H9 (cell line): ENCODE data around the gene SNRNP70. TPM values are rescaled to one million over a fixed set of nuclear protein-coding genes. Genes with fewer than 3 reads are reported as not detected.

Source experiments
- DNase-seq: peaks from one replicate; pipeline ENCODE4 v3.0.0-alpha.2; 2017
- H2AFZ ChIP-seq: one replicate; pipeline ENCODE4 v1.6.1; 2013; ENCODE audit warnings: mild to moderate bottlenecking, low read length, control low read depth, moderate library complexity
- H2AK5ac ChIP-seq: 2 replicates; pipeline ENCODE4 v1.6.1; 2013; ENCODE audit warnings: low read length, control low read depth, mixed read lengths; ENCODE audit not compliant: insufficient read length
- H2BK120ac ChIP-seq: one replicate; pipeline ENCODE4 v1.6.1; 2013; ENCODE audit warnings: low read depth, mild to moderate bottlenecking, low read length, control low read depth, inconsistent platforms; ENCODE audit not compliant: poor library complexity, severe bottlenecking
- H2BK12ac ChIP-seq: 2 replicates; pipeline ENCODE4 v1.6.1; 2013; ENCODE audit warnings: low read length, control low read depth, mixed read lengths, low read depth; ENCODE audit not compliant: insufficient read length
- H2BK15ac ChIP-seq: 2 replicates; pipeline ENCODE4 v1.6.1; 2013; ENCODE audit warnings: low read depth, low read length, control low read depth
- H2BK20ac ChIP-seq: one replicate; pipeline ENCODE4 v1.6.1; 2013; ENCODE audit warnings: low read depth, mild to moderate bottlenecking, low read length, control low read depth, inconsistent platforms; ENCODE audit not compliant: poor library complexity, severe bottlenecking
- H2BK5ac ChIP-seq: 2 replicates; pipeline ENCODE4 v1.6.1; 2013; ENCODE audit warnings: low read length, control low read depth, mixed read lengths; ENCODE audit not compliant: insufficient read length
- H3K14ac ChIP-seq: 2 replicates; pipeline ENCODE4 v1.6.1; 2013; ENCODE audit warnings: low read length, control low read depth; ENCODE audit not compliant: insufficient read depth
- H3K18ac ChIP-seq: 2 replicates; pipeline ENCODE4 v1.6.1; 2013; ENCODE audit warnings: low read depth, mild to moderate bottlenecking, mixed read lengths, low read length, control low read depth; ENCODE audit not compliant: insufficient read length
- H3K23ac ChIP-seq: 2 replicates; pipeline ENCODE4 v1.6.1; 2013; ENCODE audit warnings: low read length, control low read depth, mixed read lengths, low read depth; ENCODE audit not compliant: insufficient read length
- H3K23me2 ChIP-seq: 2 replicates; pipeline ENCODE4 v1.6.1; 2013; ENCODE audit warnings: low read depth, mild to moderate bottlenecking, mixed read lengths, low read length, control low read depth; ENCODE audit not compliant: insufficient read length, poor library complexity, severe bottlenecking
- H3K27ac ChIP-seq: 2 replicates; pipeline ENCODE4 v1.5.1; 2013; ENCODE audit warnings: low read length, control low read depth, mixed read lengths, low read depth; ENCODE audit not compliant: insufficient read length
- H3K27me3 ChIP-seq: 2 replicates; pipeline ENCODE4 v1.6.1; 2013; ENCODE audit warnings: low read length, control low read depth, inconsistent platforms; ENCODE audit not compliant: insufficient read depth
- H3K4ac ChIP-seq: 2 replicates; pipeline ENCODE4 v1.6.1; 2013; ENCODE audit warnings: low read depth, mild to moderate bottlenecking, control low read depth, inconsistent platforms, low read length, moderate library complexity
- H3K4me1 ChIP-seq: 2 replicates; pipeline ENCODE4 v1.6.1; 2013; ENCODE audit warnings: low read length, control low read depth, inconsistent platforms; ENCODE audit not compliant: insufficient read depth
- H3K4me2 ChIP-seq: 2 replicates; pipeline ENCODE4 v1.6.1; 2013; ENCODE audit warnings: low read length, control low read depth, mixed read lengths; ENCODE audit not compliant: insufficient read length, insufficient read depth
- H3K56ac ChIP-seq: 2 replicates; pipeline ENCODE4 v1.6.1; 2013; ENCODE audit warnings: low read depth, mild to moderate bottlenecking, mixed read lengths, low read length, control low read depth; ENCODE audit not compliant: insufficient read length
- H3K79me1 ChIP-seq: 2 replicates; pipeline ENCODE4 v1.6.1; 2013; ENCODE audit warnings: low read depth, mild to moderate bottlenecking, moderate library complexity, low read length, control low read depth, inconsistent platforms; ENCODE audit not compliant: insufficient read depth, poor library complexity, severe bottlenecking
- H3K79me2 ChIP-seq: 2 replicates; pipeline ENCODE4 v1.6.1; 2013; ENCODE audit warnings: low read length, control low read depth, inconsistent platforms; ENCODE audit not compliant: insufficient read depth
- H3K9ac ChIP-seq: 2 replicates; pipeline ENCODE4 v1.6.1; 2013; ENCODE audit warnings: low read length, control low read depth, mixed read lengths; ENCODE audit not compliant: insufficient read length; ENCODE audit errors: extremely low read depth
- H3K9me3 ChIP-seq: one replicate; pipeline ENCODE4 v1.6.1; 2013; ENCODE audit warnings: low read depth, low read length, inconsistent platforms; ENCODE audit not compliant: control insufficient read depth
- H3T11ph ChIP-seq: one replicate; pipeline ENCODE4 v1.6.1; 2013; ENCODE audit warnings: mild to moderate bottlenecking, low read length, control low read depth, inconsistent platforms
- H4K20me1 ChIP-seq: one replicate; pipeline ENCODE4 v1.6.1; 2013; ENCODE audit not compliant: control insufficient read depth, insufficient read length, insufficient read depth
- H4K5ac ChIP-seq: 2 replicates; pipeline ENCODE4 v1.6.1; 2013; ENCODE audit warnings: low read depth, mild to moderate bottlenecking, mixed read lengths, low read length, control low read depth; ENCODE audit not compliant: insufficient read length
- H4K8ac ChIP-seq: replicated peaks from 2 replicates; pipeline ENCODE4 v1.6.1; 2013; ENCODE audit warnings: low read length, control low read depth, mixed read lengths, low read depth; ENCODE audit not compliant: insufficient read length
- H4K91ac ChIP-seq: 2 replicates; pipeline ENCODE4 v1.6.1; 2013; ENCODE audit warnings: low read depth, mild to moderate bottlenecking, moderate library complexity, mixed read lengths, low read length, control low read depth; ENCODE audit not compliant: insufficient read length
- H3K27ac Mint-ChIP-seq, 3 experiments: 2 replicates in 2 of 3; 3 replicates in 1 of 3; pipeline ENCODE4 v1.8.0; 2020 to 2021; ENCODE audit warnings: mixed read lengths in 3 of 3, mild to moderate bottlenecking in 1 of 3, moderate library complexity in 1 of 3
- H3K27me3 Mint-ChIP-seq: 2 replicates; pipeline ENCODE4 v1.8.0; 2021; ENCODE audit warnings: low read depth, mild to moderate bottlenecking, moderate library complexity, mixed read lengths
- H3K36me3 Mint-ChIP-seq, 3 experiments: 2 replicates in 2 of 3; 3 replicates in 1 of 3; pipeline ENCODE4 v1.8.0; 2020 to 2021; ENCODE audit warnings: low read depth in 3 of 3, mixed read lengths in 3 of 3; ENCODE audit not compliant: insufficient read depth in 1 of 3
- H3K4me1 Mint-ChIP-seq, 2 experiments: 2 replicates each; pipeline ENCODE4 v1.8.0; 2020; ENCODE audit warnings: mixed read lengths in 2 of 2
- H3K4me3 Mint-ChIP-seq, 2 experiments: 2 replicates in 1 of 2; 3 replicates in 1 of 2; pipeline ENCODE4 v1.8.0; 2020 to 2021; ENCODE audit warnings: mild to moderate bottlenecking in 2 of 2, mixed read lengths in 2 of 2, moderate library complexity in 1 of 2
- H3K9me3 Mint-ChIP-seq, 2 experiments: 2 replicates in 1 of 2; 3 replicates in 1 of 2; pipeline ENCODE4 v1.8.0; 2020; ENCODE audit warnings: mild to moderate bottlenecking in 2 of 2, mixed read lengths in 2 of 2, moderate library complexity in 1 of 2
- WGBS: extraction: QIAGEN DNeasy Blood & Tissue Kit; methylation state at CpG from one replicate; pipeline ENCODE4 v1.1.7; 2013; ENCODE audit warnings: missing lambda C conversion rate, low lambda C conversion rate, mixed read lengths; ENCODE audit not compliant: insufficient read length; ENCODE audit errors: extremely low coverage; 5-methylcytosine and 5-hydroxymethylcytosine counted together
- total RNA-seq: library from RNA; stranded (reverse); gene quantifications from 2 replicates; pipeline ENCODE4 v1.2.1, GENCODE V29; 2021
- TF ChIP-seq, protein P1 (sequence below): fragments of 200-600 bp; sonication (generic); conservative IDR thresholded peaks from 3 replicates; pipeline ENCODE4 v1.8.0; 2021; ENCODE audit warnings: antibody characterized with exemption, mild to moderate bottlenecking

SNRNP70 gene
- total RNA-seq, 1 experiment from 2014 or later = 295 TPM

DNA sequence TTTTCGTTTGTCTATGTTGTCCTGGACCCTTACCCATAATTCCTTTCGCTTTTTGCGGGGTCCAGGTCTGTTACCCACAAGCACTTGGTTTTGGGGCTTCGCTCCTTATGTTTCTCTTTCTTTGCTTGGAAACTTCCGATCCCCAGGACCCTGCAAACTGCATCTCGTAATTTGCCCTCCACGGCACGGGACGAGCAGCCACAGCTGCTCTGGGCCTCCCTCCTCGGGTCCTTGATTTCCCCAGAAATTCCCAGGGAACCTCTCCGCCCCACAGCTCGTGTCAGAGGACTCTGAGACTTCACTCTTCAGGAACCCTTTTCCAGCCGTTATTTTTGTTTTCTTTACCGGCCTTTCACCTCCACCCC is 599 bp downstream of the SNRNP70 start:
- H3K4ac ChIP-seq = no peak overlapping the region; the same call in 1 of the 2 replicates
- H3K23ac ChIP-seq = no peak overlapping the region
- peak overlapping the region; percentile 89 for H3K9ac ChIP-seq
- no peaks in the 10 kb centered on the region for H3K27me3 ChIP-seq
- no peak overlapping the region for H2BK120ac ChIP-seq
- peaks cover 7% of the 10 kb centered on the region for H3K23me2 ChIP-seq
- H2BK15ac ChIP-seq = no peak overlapping the region
- H4K8ac ChIP-seq = no peak overlapping the region
- TF ChIP-seq, protein P1, sequence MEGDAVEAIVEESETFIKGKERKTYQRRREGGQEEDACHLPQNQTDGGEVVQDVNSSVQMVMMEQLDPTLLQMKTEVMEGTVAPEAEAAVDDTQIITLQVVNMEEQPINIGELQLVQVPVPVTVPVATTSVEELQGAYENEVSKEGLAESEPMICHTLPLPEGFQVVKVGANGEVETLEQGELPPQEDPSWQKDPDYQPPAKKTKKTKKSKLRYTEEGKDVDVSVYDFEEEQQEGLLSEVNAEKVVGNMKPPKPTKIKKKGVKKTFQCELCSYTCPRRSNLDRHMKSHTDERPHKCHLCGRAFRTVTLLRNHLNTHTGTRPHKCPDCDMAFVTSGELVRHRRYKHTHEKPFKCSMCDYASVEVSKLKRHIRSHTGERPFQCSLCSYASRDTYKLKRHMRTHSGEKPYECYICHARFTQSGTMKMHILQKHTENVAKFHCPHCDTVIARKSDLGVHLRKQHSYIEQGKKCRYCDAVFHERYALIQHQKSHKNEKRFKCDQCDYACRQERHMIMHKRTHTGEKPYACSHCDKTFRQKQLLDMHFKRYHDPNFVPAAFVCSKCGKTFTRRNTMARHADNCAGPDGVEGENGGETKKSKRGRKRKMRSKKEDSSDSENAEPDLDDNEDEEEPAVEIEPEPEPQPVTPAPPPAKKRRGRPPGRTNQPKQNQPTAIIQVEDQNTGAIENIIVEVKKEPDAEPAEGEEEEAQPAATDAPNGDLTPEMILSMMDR = no peak
- no peaks in the 10 kb centered on the region for H4K20me1 ChIP-seq
- Mint-ChIP-seq H3K4me3 (peak overlapping the region; percentile 95 to 98), H3K27ac (peak overlapping the region; percentile 87 to 99 (median 98)), H3K36me3 (peaks cover 34 to 45% (median 41%) of the 10 kb centered on the region in 3 experiments), H3K4me1 (peaks cover 12 to 20% of the 10 kb centered on the region in 2 experiments), H3K9me3 (peaks cover 3% of the 10 kb centered on the region in 2 experiments; a peak in 3 of 5 replicates), H3K27me3 (peaks cover 14% of the 10 kb centered on the region)
- DNase-seq = no peak
- H3K9me3 ChIP-seq = no peaks in the 10 kb centered on the region
- no peak overlapping the region for H3K56ac ChIP-seq
- peak overlapping the region; percentile 88; the same call in 1 of the 2 replicates for H3K14ac ChIP-seq
- H4K5ac ChIP-seq = no peak overlapping the region
- peak overlapping the region; percentile 80 for H3K18ac ChIP-seq
- peaks cover 6% of the 10 kb centered on the region for H3K79me1 ChIP-seq
- H2BK12ac ChIP-seq = no peak overlapping the region
- WGBS = no CpG with 5 or more reads among the region's 14 CpGs
- H3K4me2 ChIP-seq = peak overlapping the region; percentile 90
- H3K4me1 ChIP-seq = peaks cover 2% of the 10 kb centered on the region; the same call in 1 of the 2 replicates
- no peak overlapping the region for H2AFZ ChIP-seq
- H2BK5ac ChIP-seq = no peak overlapping the region
- peaks cover 30% of the 10 kb centered on the region for H3K79me2 ChIP-seq
- no peak overlapping the region for H2BK20ac ChIP-seq
- H2AK5ac ChIP-seq = no peak overlapping the region
- no peak overlapping the region for H4K91ac ChIP-seq
- no peak overlapping the region for H3T11ph ChIP-seq
- no peak overlapping the region for H3K27ac ChIP-seq
